Heart left ventricle (tissue), 16 donors: ENCODE measurements around the gene TAS2R4. TPM values are rescaled to one million over a fixed set of nuclear protein-coding genes. Genes with fewer than 3 reads are reported as not detected.
"Not testable (repeated sequence)": the region's sequence is repeated elsewhere in the genome, so short reads cannot be mapped to it uniquely, and the experiment has no call there.

Experiments
- ATAC-seq, 4 donors: fragments of 200-7000 bp; cut with Tn5 transposase; one replicate each; pipeline ENCODE4 v1.9.1; 2020 to 2022; ENCODE audit warnings: moderate library complexity in 4 of 4, mild to moderate bottlenecking in 3 of 4, moderate number of reproducible peaks in 1 of 4
- DNase-seq, 5 donors: peaks; one replicate each; pipeline ENCODE4 v3.0.0-alpha.2; 2020
- H3K27ac ChIP-seq, 12 donors: fragments of 200-600 bp; sonication (generic) in 4 of 12; one replicate each; pipeline versions ENCODE4 v1.5.0 to v1.8.0; 2016 to 2022; ENCODE audit warnings: mild to moderate bottlenecking in 2 of 12
- H3K27me3 ChIP-seq, 9 donors: fragments of 200-600 bp; sonication (generic) in 2 of 9; one replicate each; pipeline versions ENCODE4 v1.5.1 to v1.8.0; 2016 to 2022; ENCODE audit warnings: mild to moderate bottlenecking in 3 of 9
- H3K36me3 ChIP-seq, 9 donors: fragments of 200-600 bp; sonication (generic) in 2 of 9; one replicate each; pipeline versions ENCODE4 v1.5.0 to v1.8.0; 2018 to 2022; ENCODE audit warnings: mild to moderate bottlenecking in 2 of 9
- H3K4me1 ChIP-seq, 12 donors: fragments of 200-600 bp; sonication (generic) in 4 of 12; one replicate each; pipeline versions ENCODE4 v1.5.0 to v1.8.0; 2016 to 2022; ENCODE audit warnings: mild to moderate bottlenecking in 3 of 12
- H3K4me3 ChIP-seq, 12 donors: fragments of 200-600 bp; sonication (generic) in 4 of 12; one replicate each; pipeline versions ENCODE4 v1.5.0 to v1.8.0; 2017 to 2022; ENCODE audit warnings: mild to moderate bottlenecking in 9 of 12, moderate library complexity in 4 of 12
- H3K9me3 ChIP-seq, 12 donors: fragments of 200-600 bp; sonication (generic) in 4 of 12; one replicate each; pipeline versions ENCODE4 v1.5.0 to v1.8.0; 2016 to 2022; ENCODE audit warnings: mild to moderate bottlenecking in 1 of 12
- CTCF ChIP-seq, 12 donors: fragments of 200-600 bp; sonication (generic) in 4 of 12; IDR thresholded peaks; one replicate each; pipeline versions ENCODE4 v1.5.0 to v1.8.0; 2018 to 2022; ENCODE audit warnings: antibody characterized with exemption in 12 of 12, mild to moderate bottlenecking in 5 of 12
- POLR2A ChIP-seq, 2 donors: fragments of 450-650 bp; IDR thresholded peaks; one replicate each; pipeline ENCODE4 v1.6.1; 2017; ENCODE audit warnings: antibody characterized with exemption in 2 of 2, mild to moderate bottlenecking in 2 of 2, moderate library complexity in 2 of 2
- WGBS, 4 donors: extraction: QIAGEN DNeasy Blood & Tissue Kit in 2 of 4; methylation state at CpG; one replicate each; pipeline versions ENCODE4 v1.1.5 to v1.1.7; 2013 to 2018; 5-methylcytosine and 5-hydroxymethylcytosine counted together
- intact Hi-C, 10 donors: fragments of 100-400 bp; cut with DNase I; formaldehyde crosslinking; loops; one replicate each; pipeline versions ENCODE4 v1.11.1 to v1.14.2; 2022
- polyA plus RNA-seq, 2 donors: library from polyadenylated mRNA; stranded (reverse); fragments of 200-250 nt; gene quantifications; one replicate each; pipeline ENCODE4 v1.2.3, GENCODE V29; 2013
- total RNA-seq, 9 donors: library from RNA; depleted of rRNA in 2 of 9; stranded (reverse); fragments of >200 nt in 2 of 9; fragmentation: NEBNext Ultra II Directional in 3 of 9; extraction: Animal tissue kit (Norgen Biotek cat#: 25700) in 3 of 9; gene quantifications; one replicate each; pipeline versions ENCODE4 v1.1.0 to v1.2.4, GENCODE V29; 2016 to 2023
- donor health status: ischemic (EF 13 %, LVEDD 7.1; RV severe dilation, severe dysfunction).
- donor health status: healthy with polysubstance abuse.
- donor health status: DM: no; HTN: yes; CAD: no.
- donor health status: DM: no; HTN: no; CAD: no.
- donor health status: ischemic (EF 25% LVEDD 6.9; RV normal size, moderate dysfunction).
- donor health status: ischemic (EF 25% LVEDD 5.7; RV mildly dilated, moderate dysfunction).
- donor health status: healthy.
- donor health status: DM: yes; HTN: yes; CAD: no.
- donor health status: ischemic (EF 35%, LVEDD 5.7; RV mildly dilated, moderate dysfunction).
- donor health status: nonischemic (EF 11% LVEDD 7.7; RV severe dilation, severe dysfunction).
- donor health status: DM: yes; HTN: yes; CAD: no.
- donor health status: PGD.
- donor health status: ischemic (EF 29% LVEDD 5.4; RV normal size, mild dysfunction).
- donor health status: nonischemic (EF 23%, LVEDD 6.1; RV moderate dilation, normal function).

TAS2R4 gene
- total and polyA plus RNA-seq, 11 donors, result 0.07 to 0.67 (median 0.17) TPM; not detected in 2

DNA sequence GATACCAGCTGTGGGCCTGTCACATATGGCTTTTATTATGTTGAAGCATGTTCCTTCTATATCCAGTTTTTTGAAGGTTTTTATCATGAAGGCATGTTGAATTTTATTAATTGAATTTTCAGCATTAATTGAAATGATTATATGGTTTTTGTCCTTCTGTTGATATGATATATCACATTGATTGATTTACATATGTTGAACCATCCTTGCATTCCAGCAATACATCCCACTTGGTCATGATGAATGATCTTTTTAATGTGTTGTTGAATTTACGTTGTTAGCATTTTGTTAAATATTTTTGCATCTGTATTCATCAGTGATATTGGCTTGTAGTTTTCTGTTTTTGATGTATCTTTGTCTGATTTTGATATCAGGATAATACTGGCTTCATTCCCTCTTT, 43.6 kb downstream of the TAS2R4 start:
- DNase-seq (no peak), ATAC-seq (no peak)
- Histone ChIP-seq H3K9me3 (peaks cover 0 to 80% (median 44%) of the 10 kb centered on the region in 12 donors), H3K27ac (no peak overlapping the region), H3K4me1 (no peaks in the 10 kb centered on the region), H3K36me3 (no peaks in the 10 kb centered on the region), H3K4me3 (no peak overlapping the region), H3K27me3 (no peaks in the 10 kb centered on the region)
- TF ChIP-seq POLR2A (IDR thresholded peaks at IDR 0.05), result no peak
- TF ChIP-seq CTCF (IDR thresholded peaks at IDR 0.05), result no peak
- intact Hi-C loops, result no loop called here
- 89 to 96% (median 93%) methylated on average over 1 of the region's 1 CpG for WGBS, 4 donors

GRCh38 chr7:141822432-141822831, 46.0 kb downstream of the TAS2R4 start:
- H3K9me3 ChIP-seq, result peaks cover 0 to 69% (median 44%) of the 10 kb centered on the region in 12 donors
- ATAC-seq, intact Hi-C loops: not testable (repeated sequence)

More at GRCh38 chr7:141822432-141822831, 46.0 kb downstream of the TAS2R4 start:
- H3K4me1 ChIP-seq, DNase-seq, H3K4me3 ChIP-seq, H3K27me3 ChIP-seq, H3K36me3 ChIP-seq, H3K27ac ChIP-seq: not testable (repeated sequence)

Other genes starting within 250 kb of the TAS2R4 start
- gene AGK, start 225.3 kb upstream of the TAS2R4 start, total RNA-seq, result 10 to 100 TPM; 30.6 to 49.8 (median 41.3) TPM
- 10 to 100 TPM; 21.4 to 28.2 TPM for gene AGK, start 225.3 kb upstream of the TAS2R4 start, polyA plus RNA-seq
- gene DENND11, start 74.5 kb upstream of the TAS2R4 start, total RNA-seq, result 10 to 100 TPM in 3 of 9 donors, 1 to 10 TPM in 6; 6.7 to 15.3 (median 8.8) TPM
- gene DENND11, start 74.5 kb upstream of the TAS2R4 start, polyA plus RNA-seq, result 1 to 10 TPM; 3.5 to 5.8 TPM
- gene WEE2, start 68.3 kb upstream of the TAS2R4 start, total RNA-seq, result under 1 TPM in 1 of 9 donors, not detected in 8; 0.08 TPM
- not detected for gene WEE2, start 68.3 kb upstream of the TAS2R4 start, polyA plus RNA-seq
- 100 to 1,000 TPM in 6 of 9 donors, 10 to 100 TPM in 3; 95.5 to 120 (median 104) TPM for gene SSBP1, start 38.3 kb upstream of the TAS2R4 start, total RNA-seq
- gene SSBP1, start 38.3 kb upstream of the TAS2R4 start, polyA plus RNA-seq, result 100 to 1,000 TPM; 252 to 268 TPM
- gene TAS2R3, start 12.6 kb upstream of the TAS2R4 start, total RNA-seq, result 1 to 10 TPM in 1 of 9 donors, under 1 TPM in 5, not detected in 3; 0.25 to 1.2 (median 0.58) TPM
- not detected for gene TAS2R3, start 12.6 kb upstream of the TAS2R4 start, polyA plus RNA-seq
- under 1 TPM in 4 of 9 donors, not detected in 5; 0.27 to 0.60 (median 0.49) TPM for gene TAS2R5, start 13.5 kb downstream of the TAS2R4 start, total RNA-seq
- under 1 TPM in 1 of 2 donors, not detected in 1; 0.18 TPM for gene TAS2R5, start 13.5 kb downstream of the TAS2R4 start, polyA plus RNA-seq
- not detected for gene PRSS37, start 64.8 kb downstream of the TAS2R4 start, total RNA-seq
- gene PRSS37, start 64.8 kb downstream of the TAS2R4 start, polyA plus RNA-seq, result not detected
- gene OR9A4, start 139.7 kb downstream of the TAS2R4 start, total RNA-seq, result not detected
- gene OR9A4, start 139.7 kb downstream of the TAS2R4 start, polyA plus RNA-seq, result not detected
- 1 to 10 TPM in 2 of 9 donors, under 1 TPM in 6, not detected in 1; 0.12 to 2.6 (median 0.50) TPM for gene CLEC5A, start 170.3 kb downstream of the TAS2R4 start, total RNA-seq
- 1 to 10 TPM in 1 of 2 donors, under 1 TPM in 1; 0.27 to 1.1 TPM for gene CLEC5A, start 170.3 kb downstream of the TAS2R4 start, polyA plus RNA-seq
- gene TAS2R38, start 197.1 kb downstream of the TAS2R4 start, total RNA-seq, result not detected
- gene TAS2R38, start 197.1 kb downstream of the TAS2R4 start, polyA plus RNA-seq, result not detected
- 1 to 10 TPM in 2 of 9 donors, under 1 TPM in 7; 0.15 to 1.2 (median 0.52) TPM for gene MGAM, start 219.2 kb downstream of the TAS2R4 start, total RNA-seq
- under 1 TPM; 0.08 to 0.10 TPM for gene MGAM, start 219.2 kb downstream of the TAS2R4 start, polyA plus RNA-seq